ENCODE data around the gene RNF144A.

DNA sequence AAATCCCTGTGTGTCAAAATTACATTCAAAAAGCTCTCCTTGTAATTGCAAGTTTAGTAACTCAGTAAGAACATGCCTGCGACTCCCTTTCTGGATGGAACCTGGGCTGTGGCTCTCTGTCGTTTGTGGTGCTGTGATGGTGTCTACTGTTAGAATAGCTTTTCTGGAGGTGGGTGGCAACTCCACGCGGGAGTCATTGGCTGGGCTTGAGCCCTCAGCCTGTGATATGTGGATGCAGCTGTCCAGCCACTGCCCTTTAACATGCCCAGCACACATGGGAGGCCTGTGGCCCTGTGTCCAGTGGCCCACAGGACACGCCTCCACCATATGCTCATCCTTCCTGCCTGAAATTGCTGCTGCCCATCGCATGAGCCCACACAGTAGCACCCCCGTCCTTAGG lies 124.2 kb downstream of the RNF144A start:
- TF ChIP-seq SIN3A (IDR thresholded peaks at IDR 0.05; ENCODE audit: borderline replicate concordance, insufficient read depth, low read length) (no peak), POLR2AphosphoS5 (IDR thresholded peaks at IDR 0.05; ENCODE audit: low read depth, low read length) (no peak), REST (IDR thresholded peaks at IDR 0.05; ENCODE audit: insufficient read depth in 1 of 2, low read depth in 2 of 2, low read length in 2 of 2) (no peak), FOXP2 (optimal IDR thresholded peaks at IDR 0.05; ENCODE audit: borderline replicate concordance, extremely low read depth, extremely low read length, insufficient read depth) (no peak), TAF1 (IDR thresholded peaks at IDR 0.05; ENCODE audit: borderline replicate concordance, insufficient read depth, low read length) (no peak)
